Testis (tissue), 2 donors: ENCODE measurements around the gene GBP4.

ENCODE experiments used
- CTCF ChIP-seq, 3 experiments: fragments of 450-650 bp in 2 of 3; fragments of 200-600 bp in 1 of 3; sonication (generic) in 1 of 3; IDR thresholded peaks; one replicate each; pipeline ENCODE4 v1.5.1; 2016 to 2019; ENCODE audit warnings: antibody characterized with exemption in 3 of 3, mild to moderate bottlenecking in 2 of 3, moderate library complexity in 1 of 3
- POLR2A ChIP-seq: fragments of 450-650 bp; IDR thresholded peaks from one replicate; pipeline ENCODE4 v1.6.1; 2017; ENCODE audit warnings: antibody characterized with exemption, mild to moderate bottlenecking, moderate library complexity

GRCh38 chr1:89147678-89148658, 50.8 kb downstream of the GBP4 start:
- no peak for TF ChIP-seq CTCF (IDR thresholded peaks at IDR 0.05)
- TF ChIP-seq POLR2A, result no peak
